Measurements from ENCODE around the gene NFU1.
"Not testable (repeated sequence)": the region's sequence is repeated elsewhere in the genome, so short reads cannot be mapped to it uniquely, and the experiment has no call there.

The NFU1 gene

GRCh38 chr2:69372767-69373166 lies 64.5 kb downstream of the NFU1 start:
- Mint-ChIP-seq H3K27ac (no peak overlapping the region), H3K27me3 (ENCODE audit: low read depth, poor library complexity) (peaks cover 3% of the 10 kb centered on the region), H3K9me3 (no peaks in the 10 kb centered on the region), H3K4me3 (no peak overlapping the region), H3K36me3 (ENCODE audit: low read depth) (peaks cover 73% of the 10 kb centered on the region), H3K4me1 (no peaks in the 10 kb centered on the region)
- no peak for DNase-seq
- TF ChIP-seq, protein P1, sequence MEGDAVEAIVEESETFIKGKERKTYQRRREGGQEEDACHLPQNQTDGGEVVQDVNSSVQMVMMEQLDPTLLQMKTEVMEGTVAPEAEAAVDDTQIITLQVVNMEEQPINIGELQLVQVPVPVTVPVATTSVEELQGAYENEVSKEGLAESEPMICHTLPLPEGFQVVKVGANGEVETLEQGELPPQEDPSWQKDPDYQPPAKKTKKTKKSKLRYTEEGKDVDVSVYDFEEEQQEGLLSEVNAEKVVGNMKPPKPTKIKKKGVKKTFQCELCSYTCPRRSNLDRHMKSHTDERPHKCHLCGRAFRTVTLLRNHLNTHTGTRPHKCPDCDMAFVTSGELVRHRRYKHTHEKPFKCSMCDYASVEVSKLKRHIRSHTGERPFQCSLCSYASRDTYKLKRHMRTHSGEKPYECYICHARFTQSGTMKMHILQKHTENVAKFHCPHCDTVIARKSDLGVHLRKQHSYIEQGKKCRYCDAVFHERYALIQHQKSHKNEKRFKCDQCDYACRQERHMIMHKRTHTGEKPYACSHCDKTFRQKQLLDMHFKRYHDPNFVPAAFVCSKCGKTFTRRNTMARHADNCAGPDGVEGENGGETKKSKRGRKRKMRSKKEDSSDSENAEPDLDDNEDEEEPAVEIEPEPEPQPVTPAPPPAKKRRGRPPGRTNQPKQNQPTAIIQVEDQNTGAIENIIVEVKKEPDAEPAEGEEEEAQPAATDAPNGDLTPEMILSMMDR (IDR thresholded peaks at IDR 0.05), result no peak

DNA sequence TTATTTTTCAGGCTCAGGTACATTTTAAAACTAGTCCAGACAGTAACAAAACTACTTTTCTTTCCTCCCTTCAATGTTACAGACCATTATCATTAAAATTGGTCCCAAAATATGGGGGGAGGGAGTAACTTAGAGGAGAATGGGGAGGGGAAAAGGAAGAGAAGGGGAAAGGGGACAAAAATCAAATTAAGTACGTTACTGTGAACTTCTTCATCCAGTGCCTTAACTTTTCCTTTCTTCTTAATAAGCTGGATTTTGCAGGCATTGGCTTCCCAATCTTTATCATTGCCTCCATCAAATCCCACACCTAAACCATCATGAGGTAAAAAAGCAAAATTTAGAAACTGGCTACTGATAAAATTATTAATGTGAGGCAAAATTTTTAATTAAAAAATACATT lies 67.4 kb downstream of the NFU1 start:
- TF ChIP-seq, protein P1 (IDR thresholded peaks at IDR 0.05), result no peak
- no peak overlapping the region for H3K27ac Mint-ChIP-seq
- no peak for DNase-seq
- no peaks in the 10 kb centered on the region for H3K4me1 Mint-ChIP-seq
- H3K4me3 Mint-ChIP-seq, result no peak overlapping the region
- no peaks in the 10 kb centered on the region for H3K9me3 Mint-ChIP-seq
- peaks cover 74% of the 10 kb centered on the region for H3K36me3 Mint-ChIP-seq (ENCODE audit: low read depth)
- H3K27me3 Mint-ChIP-seq (ENCODE audit: low read depth, poor library complexity), result peaks cover 3% of the 10 kb centered on the region

DNA sequence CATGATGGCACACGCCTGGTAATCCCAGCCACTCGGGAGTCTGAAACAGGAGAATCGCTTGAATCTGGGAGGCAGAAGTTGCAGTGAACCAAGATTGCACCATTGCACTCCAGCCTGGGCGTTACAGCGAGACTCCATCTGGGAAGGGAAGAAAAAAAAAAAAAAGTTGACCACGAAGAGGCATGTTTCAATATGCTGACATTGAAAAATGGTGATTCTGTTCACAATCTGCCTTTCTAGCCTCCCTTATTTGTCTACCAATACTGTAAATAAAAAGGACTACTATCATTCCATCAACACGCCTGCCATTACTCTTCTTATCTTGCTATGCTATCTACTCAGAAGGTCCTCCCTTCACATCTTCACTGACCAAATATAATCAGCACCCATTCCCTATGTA lies 68.6 kb downstream of the NFU1 start:
- Mint-ChIP-seq H3K4me3 (no peak overlapping the region), H3K27me3 (ENCODE audit: low read depth, poor library complexity) (peaks cover 3% of the 10 kb centered on the region), H3K9me3 (no peaks in the 10 kb centered on the region), H3K4me1 (no peaks in the 10 kb centered on the region), H3K36me3 (ENCODE audit: low read depth) (peaks cover 76% of the 10 kb centered on the region), H3K27ac (peak overlapping the region; percentile 5)
- no peak for DNase-seq
- TF ChIP-seq, protein P1 (IDR thresholded peaks at IDR 0.05), result no peak

- Mint-ChIP-seq H3K4me1 (no peaks in the 10 kb centered on the region), H3K9me3 (no peaks in the 10 kb centered on the region), H3K36me3 (ENCODE audit: low read depth) (peaks cover 79% of the 10 kb centered on the region), H3K27me3 (ENCODE audit: low read depth, poor library complexity) (no peaks in the 10 kb centered on the region), H3K4me3 (no peak overlapping the region), H3K27ac (no peak overlapping the region)
- no peak for DNase-seq
- TF ChIP-seq, protein P1 (IDR thresholded peaks at IDR 0.05), result no peak
These were observed 77.9 kb downstream of the NFU1 start for GRCh38 chr2:69359371-69359770.

DNA sequence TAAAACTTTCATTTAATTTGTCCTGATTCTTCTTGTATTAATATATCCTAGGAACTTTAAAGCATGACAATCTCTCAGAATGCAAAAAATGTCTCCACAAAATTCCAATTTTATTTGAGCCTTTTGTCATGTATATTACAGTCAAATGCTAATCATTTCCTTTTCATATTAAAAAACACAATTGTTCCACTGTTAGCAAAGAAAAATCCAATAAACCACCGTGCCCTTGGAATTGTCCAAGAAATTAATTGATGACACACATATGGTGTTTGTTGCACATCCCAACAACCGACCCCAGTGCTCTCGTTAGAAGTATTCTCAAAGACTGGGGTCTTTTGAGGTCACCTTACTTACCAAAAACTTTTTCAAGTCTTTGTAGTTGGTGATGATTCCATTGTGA lies 78.3 kb downstream of the NFU1 start:
- no peaks in the 10 kb centered on the region for H3K9me3 Mint-ChIP-seq
- no peak overlapping the region for H3K27ac Mint-ChIP-seq
- H3K36me3 Mint-ChIP-seq (ENCODE audit: low read depth), result peaks cover 79% of the 10 kb centered on the region
- H3K4me3 Mint-ChIP-seq, result no peak overlapping the region
- TF ChIP-seq, protein P1 (IDR thresholded peaks at IDR 0.05), result no peak
- DNase-seq, result no peak
- no peaks in the 10 kb centered on the region for H3K27me3 Mint-ChIP-seq (ENCODE audit: low read depth, poor library complexity)
- H3K4me1 Mint-ChIP-seq, result no peaks in the 10 kb centered on the region

- no peak for DNase-seq
- Mint-ChIP-seq H3K36me3 (ENCODE audit: low read depth) (peaks cover 76% of the 10 kb centered on the region), H3K27me3 (ENCODE audit: low read depth, poor library complexity) (no peaks in the 10 kb centered on the region), H3K27ac (no peak overlapping the region), H3K4me1 (no peaks in the 10 kb centered on the region), H3K9me3 (no peaks in the 10 kb centered on the region), H3K4me3 (no peak overlapping the region)
- TF ChIP-seq, protein P1 (IDR thresholded peaks at IDR 0.05), result no peak
These were observed 80.8 kb downstream of the NFU1 start for GRCh38 chr2:69356471-69356870.

DNA sequence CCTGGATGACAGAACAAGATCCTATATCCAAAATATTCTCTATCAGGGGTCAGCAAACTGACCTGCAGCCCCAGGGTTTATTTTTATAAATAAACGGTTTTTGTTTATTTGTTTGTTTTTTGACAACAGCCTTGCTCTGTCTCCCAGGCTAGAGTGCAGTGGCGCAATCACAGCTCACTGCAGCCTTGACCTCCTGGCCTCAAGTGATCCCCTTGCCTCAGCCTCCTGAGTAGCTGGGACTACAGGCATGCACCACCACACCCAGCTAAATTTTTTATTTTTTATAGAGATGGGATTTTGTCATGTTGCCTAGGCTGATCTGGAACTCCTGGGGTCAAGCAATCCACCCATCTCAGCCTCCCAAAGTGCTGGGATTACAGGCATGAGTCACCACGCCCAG lies 82.3 kb downstream of the NFU1 start:
- not testable (repeated sequence) for H3K27me3 Mint-ChIP-seq (ENCODE audit: low read depth, poor library complexity); DNase-seq; H3K4me1 Mint-ChIP-seq; H3K9me3 Mint-ChIP-seq; H3K27ac Mint-ChIP-seq; H3K4me3 Mint-ChIP-seq
- H3K36me3 Mint-ChIP-seq (ENCODE audit: low read depth), result peaks cover 75% of the 10 kb centered on the region

Measured in nephron progenitor cell (in vitro differentiated cells).